Liver (tissue), 9 donors: Measurements from ENCODE around the gene TYMS. TPM values are rescaled to one million over a fixed set of nuclear protein-coding genes. Genes with fewer than 3 reads are reported as not detected.

Experiments
- DNase-seq: peaks from one replicate; pipeline ENCODE4 v3.0.0-alpha.2; 2017; ENCODE audit warnings: low spot score
- H3K27ac ChIP-seq, 2 donors: one replicate each; pipeline ENCODE4 v1.7.0; 2013; ENCODE audit warnings: inconsistent platforms in 2 of 2, low read length in 2 of 2, control low read depth in 1 of 2, low read depth in 1 of 2, mild to moderate bottlenecking in 1 of 2
- H3K27me3 ChIP-seq, 4 donors: one replicate each; pipeline versions ENCODE4 v1.6.1 to v1.7.0; 2013; ENCODE audit warnings: low read length in 3 of 4, inconsistent platforms in 1 of 4, mild to moderate bottlenecking in 1 of 4, moderate library complexity in 1 of 4; ENCODE audit not compliant: control insufficient read depth in 4 of 4, insufficient read depth in 4 of 4
- H3K36me3 ChIP-seq, 4 donors: one replicate each; pipeline versions ENCODE4 v1.6.1 to v1.7.0; 2013; ENCODE audit warnings: low read length in 3 of 4, mild to moderate bottlenecking in 3 of 4, low read depth in 1 of 4, moderate library complexity in 1 of 4; ENCODE audit not compliant: control insufficient read depth in 4 of 4, insufficient read depth in 3 of 4
- H3K4me1 ChIP-seq, 4 donors: one replicate each; pipeline versions ENCODE4 v1.6.1 to v1.7.0; 2013; ENCODE audit warnings: low read length in 3 of 4, mild to moderate bottlenecking in 3 of 4, moderate library complexity in 1 of 4; ENCODE audit not compliant: control insufficient read depth in 4 of 4, insufficient read depth in 4 of 4
- H3K4me3 ChIP-seq, 3 donors: one replicate each; pipeline versions ENCODE4 v1.6.1 to v1.7.0; 2013; ENCODE audit warnings: low read length in 3 of 3, control low read depth in 1 of 3, low read depth in 1 of 3, mild to moderate bottlenecking in 1 of 3
- H3K9ac ChIP-seq, 2 donors: one replicate each; pipeline ENCODE4 v1.7.0; 2013; ENCODE audit warnings: low read length in 2 of 2, mild to moderate bottlenecking in 2 of 2, moderate library complexity in 2 of 2, control low read depth in 1 of 2, low read depth in 1 of 2
- H3K9me3 ChIP-seq, 4 donors: one replicate each; pipeline versions ENCODE4 v1.6.1 to v1.7.0; 2013; ENCODE audit warnings: low read length in 3 of 4; ENCODE audit not compliant: control insufficient read depth in 4 of 4
- ATF3 ChIP-seq: IDR thresholded peaks from 2 replicates; pipeline ENCODE4 v1.6.1; 2016; ENCODE audit warnings: antibody characterized with exemption
- FOXA1 ChIP-seq: IDR thresholded peaks from 2 replicates; pipeline ENCODE4 v1.6.1; 2016; ENCODE audit warnings: antibody characterized with exemption
- FOXA2 ChIP-seq: IDR thresholded peaks from 2 replicates; pipeline ENCODE4 v1.6.1; 2016; ENCODE audit warnings: antibody characterized with exemption
- GABPA ChIP-seq, 2 donors: IDR thresholded peaks in 1 of 2; conservative IDR thresholded peaks in 1 of 2; 2 replicates each; pipeline ENCODE4 v1.6.1; 2016; ENCODE audit warnings: antibody characterized with exemption in 2 of 2, mild to moderate bottlenecking in 1 of 2, moderate library complexity in 1 of 2
- HNF4A ChIP-seq, 2 donors: conservative IDR thresholded peaks; 2 replicates each; pipeline ENCODE4 v1.6.1; 2016; ENCODE audit warnings: antibody characterized with exemption in 2 of 2, mild to moderate bottlenecking in 2 of 2
- HNF4G ChIP-seq: IDR thresholded peaks from 2 replicates; pipeline ENCODE4 v1.6.1; 2016; ENCODE audit warnings: antibody characterized with exemption
- MAX ChIP-seq: IDR thresholded peaks from 2 replicates; pipeline ENCODE4 v1.6.1; 2016; ENCODE audit warnings: antibody characterized with exemption
- NR2F2 ChIP-seq: IDR thresholded peaks from 2 replicates; pipeline ENCODE4 v1.6.1; 2016; ENCODE audit warnings: antibody characterized with exemption
- RAD21 ChIP-seq, 2 donors: IDR thresholded peaks; 2 replicates each; pipeline ENCODE4 v1.6.1; 2016; ENCODE audit warnings: antibody characterized with exemption in 2 of 2, mild to moderate bottlenecking in 2 of 2
- REST ChIP-seq: IDR thresholded peaks from 2 replicates; pipeline ENCODE4 v1.6.1; 2016; ENCODE audit warnings: antibody characterized with exemption, mild to moderate bottlenecking
- SP1 ChIP-seq: IDR thresholded peaks from 2 replicates; pipeline ENCODE4 v1.6.1; 2018; ENCODE audit warnings: antibody characterized with exemption, mild to moderate bottlenecking
- YY1 ChIP-seq: IDR thresholded peaks from 2 replicates; pipeline ENCODE4 v1.6.1; 2016; ENCODE audit warnings: antibody characterized with exemption, mild to moderate bottlenecking
- ZBTB33 ChIP-seq: IDR thresholded peaks from 2 replicates; pipeline ENCODE4 v1.6.1; 2016; ENCODE audit warnings: antibody characterized with exemption
- WGBS: extraction: QIAGEN DNeasy Blood & Tissue Kit; methylation state at CpG from one replicate; pipeline ENCODE4 v1.1.7; 2013; 5-methylcytosine and 5-hydroxymethylcytosine counted together
- polyA plus RNA-seq, 2 donors: library from polyadenylated mRNA; stranded (reverse) in 1 of 2; unstranded in 1 of 2; fragments of 200-250 nt in 1 of 2; fragments of >200 nt in 1 of 2; fragmentation: Nextera tagmentation in 1 of 2; extraction: Ambion mirVana in 1 of 2; gene quantifications; one replicate each; pipeline versions ENCODE4 v1.2.1 to v1.2.3, GENCODE V29; 2013 to 2015
- total RNA-seq, 2 donors: library from RNA; depleted of rRNA; stranded (reverse); fragments of >200 nt; gene quantifications; one replicate each; pipeline ENCODE4 v1.2.3, GENCODE V29; 2014
- donor health status: healthy.
- donor health status: healthy.
- donor health status: healthy.
- donor health status: healthy.
- donor health status: healthy.

Gene TYMS
- total and polyA plus RNA-seq, 4 donors = 0.25 to 77.4 (median 5.3) TPM

- TF ChIP-seq FOXA1 = no peak
- no peak for TF ChIP-seq HNF4A (conservative IDR thresholded peaks at IDR 0.05)
- peaks cover 10 to 76% (median 51%) of the 10 kb centered on the region in 4 donors for H3K36me3 ChIP-seq
- H3K27me3 ChIP-seq = no peaks in the 10 kb centered on the region
- H3K4me3 ChIP-seq = no peak overlapping the region
- H3K9ac ChIP-seq = no peak overlapping the region
- H3K4me1 ChIP-seq = no peaks in the 10 kb centered on the region
- H3K9me3 ChIP-seq = no peaks in the 10 kb centered on the region
- WGBS = 87% methylated on average over 4 of the region's 4 CpGs
- no peak for DNase-seq
- H3K27ac ChIP-seq = no peak overlapping the region
These were observed 19.7 kb downstream of the TYMS start for GRCh38 chr18:677145-677544.

- Histone ChIP-seq H3K4me3 (no peak overlapping the region), H3K27ac (no peak overlapping the region), H3K4me1 (peaks cover 0 to 2% (median under 1%) of the 10 kb centered on the region in 4 donors), H3K36me3 (peaks cover 8 to 71% (median 47%) of the 10 kb centered on the region in 4 donors), H3K27me3 (no peaks in the 10 kb centered on the region), H3K9ac (no peak overlapping the region), H3K9me3 (no peaks in the 10 kb centered on the region)
- no peak for TF ChIP-seq ZBTB33
- TF ChIP-seq ATF3 = no peak
- TF ChIP-seq GABPA (IDR thresholded peaks at IDR 0.05 in 1 of 2, conservative IDR thresholded peaks at IDR 0.05 in 1 of 2) = no peak
- WGBS = 94% methylated on average over 14 of the region's 14 CpGs
- no peak for DNase-seq
These were observed 20.5 kb downstream of the TYMS start for GRCh38 chr18:677951-678381.

GRCh38 chr18:678482-679182, 21.2 kb downstream of the TYMS start:
- Histone ChIP-seq H3K27me3 (no peaks in the 10 kb centered on the region), H3K9me3 (no peaks in the 10 kb centered on the region), H3K9ac (no peak overlapping the region), H3K36me3 (peaks cover 8 to 66% (median 45%) of the 10 kb centered on the region in 4 donors), H3K4me1 (peaks cover 3 to 8% (median 7%) of the 10 kb centered on the region in 4 donors), H3K4me3 (no peak overlapping the region), H3K27ac (no peak overlapping the region)
- no peak for TF ChIP-seq SP1
- no peak for TF ChIP-seq NR2F2
- no peak for TF ChIP-seq YY1
- TF ChIP-seq ZBTB33 = no peak
- no peak for TF ChIP-seq GABPA (IDR thresholded peaks at IDR 0.05 in 1 of 2, conservative IDR thresholded peaks at IDR 0.05 in 1 of 2)
- no peak for TF ChIP-seq HNF4A (conservative IDR thresholded peaks at IDR 0.05)
- TF ChIP-seq MAX = no peak
- no peak for TF ChIP-seq HNF4G
- no peak for TF ChIP-seq REST
- no peak for TF ChIP-seq FOXA1
- no peak for TF ChIP-seq RAD21 (IDR thresholded peaks at IDR 0.05)
- no peak for TF ChIP-seq FOXA2
- DNase-seq = no peak
- 96% methylated on average over 15 of the region's 15 CpGs for WGBS
